Endothelial cell of umbilical vein (primary cell): ENCODE data around the gene PRPS1. TPM values are rescaled to one million over a fixed set of nuclear protein-coding genes. Genes with fewer than 3 reads are reported as not detected.
A peak's percentile ranks its signal among the peaks of the same experiment; 100 is the strongest.

Source experiments
- BruUV-seq: library from RNA; stranded (reverse); fragments of 400-500 nt; replicated peaks from 2 replicates; lab custom pipeline; 2021; lab: Mats Ljungman, UMichigan
- CTCF ChIA-PET: fragments of 300-600, 350-600 bp; sonication (Branson Sonifier 250); formaldehyde crosslinking; loops from one replicate; lab custom pipeline; 2021; ENCODE audit warnings: antibody characterized with exemption, inconsistent platforms; lab: Charles Lee
- POLR2A ChIA-PET: fragments of 300-600, 350-600 bp; sonication (Branson Sonifier 250); formaldehyde crosslinking; loops from one replicate; lab custom pipeline; 2021; ENCODE audit warnings: antibody characterized with exemption, inconsistent platforms; lab: Charles Lee
- DNase-seq: peaks from one replicate; pipeline ENCODE4 v3.0.0-alpha.2; 2011; ENCODE audit warnings: low read depth, low spot score
- FAIRE-seq: peaks from 2 replicates; lab custom pipeline; 2011; peaks lifted over from hg19 to GRCh38; lab: Jason Lieb, UNC
- H2AFZ ChIP-seq: 2 replicates; pipeline ENCODE4 v1.6.0; 2012; ENCODE audit warnings: low read depth, low read length, control low read depth, inconsistent platforms
- H3K27ac ChIP-seq: 2 replicates; pipeline ENCODE4 v1.5.1; 2011; ENCODE audit warnings: low read depth, mild to moderate bottlenecking, control low read depth, low read length, moderate library complexity; ENCODE audit not compliant: insufficient read depth
- H3K27me3 ChIP-seq, 2 experiments: 2 replicates each; pipeline versions ENCODE4 v1.6.0 to v1.6.1; 2011; ENCODE audit warnings: low read length in 2 of 2, mixed read lengths in 1 of 2; ENCODE audit not compliant: control insufficient read depth in 2 of 2, insufficient read depth in 2 of 2
- H3K36me3 ChIP-seq, 2 experiments: 2 replicates in 1 of 2; 3 replicates in 1 of 2; pipeline ENCODE4 v1.5.1; 2011; ENCODE audit warnings: low read length in 2 of 2, mild to moderate bottlenecking in 1 of 2, moderate library complexity in 1 of 2; ENCODE audit not compliant: control insufficient read depth in 2 of 2, insufficient read depth in 2 of 2; ENCODE audit errors: extremely low read depth in 1 of 2
- H3K4me1 ChIP-seq: 3 replicates; pipeline ENCODE4 v1.5.1; 2011; ENCODE audit warnings: mild to moderate bottlenecking, low read length; ENCODE audit not compliant: control insufficient read depth, insufficient read depth; ENCODE audit errors: extremely low read depth
- H3K4me2 ChIP-seq: 2 replicates; pipeline ENCODE4 v1.6.1; 2011; ENCODE audit warnings: low read length, control low read depth, mixed read lengths; ENCODE audit not compliant: insufficient read depth
- H3K4me3 ChIP-seq, 3 experiments: fragments of 200-600 bp in 1 of 3; sonication (generic), shearing (Covaris generic) in 1 of 3; replicated peaks in 1 of 3; 2 replicates each; pipeline ENCODE4 v1.5.1; 2011 to 2016; ENCODE audit warnings: control low read depth in 3 of 3, low read length in 3 of 3, mild to moderate bottlenecking in 2 of 3, inconsistent platforms in 1 of 3, low read depth in 1 of 3, moderate library complexity in 1 of 3; ENCODE audit not compliant: insufficient read depth in 1 of 3
- H3K79me2 ChIP-seq: 2 replicates; pipeline ENCODE4 v1.6.0; 2012; ENCODE audit warnings: low read length, inconsistent platforms; ENCODE audit not compliant: control insufficient read depth, insufficient read depth
- H3K9ac ChIP-seq: replicated peaks from 2 replicates; pipeline ENCODE3; 2011; ENCODE audit warnings: low read length, control low read depth; ENCODE audit not compliant: insufficient read depth; ENCODE audit errors: extremely low read depth
- H3K9me1 ChIP-seq: replicated peaks from 3 replicates; pipeline ENCODE4 v1.6.0; 2011; ENCODE audit warnings: mild to moderate bottlenecking, low read length; ENCODE audit not compliant: control insufficient read depth, insufficient read depth; ENCODE audit errors: extremely low read depth
- H3K9me3 ChIP-seq: replicated peaks from 2 replicates; pipeline ENCODE4 v1.5.1; 2012; ENCODE audit warnings: low read length, inconsistent platforms; ENCODE audit not compliant: control insufficient read depth, insufficient read depth
- H4K20me1 ChIP-seq: replicated peaks from 2 replicates; pipeline ENCODE3; 2011; ENCODE audit warnings: mild to moderate bottlenecking, low read length; ENCODE audit not compliant: control insufficient read depth, insufficient read depth; ENCODE audit errors: extremely low read depth
- CTCF ChIP-seq, 2 donors: IDR thresholded peaks; 1 replicate in 1 of 2; 2 replicates in 1 of 2; pipeline ENCODE4 v1.5.1; 2011; ENCODE audit warnings: low read length in 2 of 2, mild to moderate bottlenecking in 2 of 2, moderate library complexity in 2 of 2, control low read depth in 1 of 2, inconsistent platforms in 1 of 2, low read depth in 1 of 2; ENCODE audit not compliant: insufficient read depth in 1 of 2; ENCODE audit errors: extremely low read depth in 1 of 2
- EZH2 ChIP-seq: IDR thresholded peaks from 2 replicates; pipeline ENCODE4 v1.6.1; 2012; ENCODE audit warnings: borderline replicate concordance, low read depth, mild to moderate bottlenecking, moderate library complexity, low read length, inconsistent platforms; ENCODE audit not compliant: severe bottlenecking
- FOS ChIP-seq: IDR thresholded peaks from 2 replicates; pipeline ENCODE4 v1.6.1; 2011; ENCODE audit warnings: mild to moderate bottlenecking, low read length, moderate library complexity, borderline replicate concordance; ENCODE audit not compliant: insufficient read depth
- JUN ChIP-seq: IDR thresholded peaks from 2 replicates; pipeline ENCODE4 v1.6.1; 2011; ENCODE audit warnings: borderline replicate concordance, low read depth; ENCODE audit not compliant: insufficient read length, insufficient read depth
- MAX ChIP-seq: IDR thresholded peaks from 2 replicates; pipeline ENCODE4 v1.6.1; 2011; ENCODE audit not compliant: insufficient read depth, insufficient read length
- dilution Hi-C: fragments of 300-500 bp; cut with MboI; formaldehyde crosslinking; loops from one replicate; pipeline ENCODE4 v1.15.0; 2019; ENCODE audit warnings: low sequenced_read_pairs; ENCODE audit not compliant: extremely low pct_ligation_motif_present
- intact Hi-C: fragments of 100-400 bp; cut with micrococcal nuclease; formaldehyde crosslinking; loops from one replicate; pipeline ENCODE4 v1.10.0; 2022
- polyA plus RNA-seq, 4 experiments: library from polyadenylated mRNA; depleted of rRNA in 3 of 4; stranded (reverse) in 3 of 4; unstranded in 1 of 4; fragments of >200 nt; gene quantifications; 2 replicates each; pipeline versions ENCODE4 v1.2.1 to v1.2.3, GENCODE V29; 2011 to 2012; ENCODE audit warnings: missing spikeins in 1 of 4
- total RNA-seq: library from RNA; stranded (reverse); gene quantifications from 2 replicates; pipeline ENCODE4 v1.2.3, GENCODE V29; 2021

The PRPS1 gene
- total and polyA plus RNA-seq, 2 donors (not counting 3 experiments of a cell fraction or from before 2014, with no cell fraction given), result 30.9 to 36.8 TPM

GRCh38 chrX:107630031-107630689 is 1.9 kb downstream of the PRPS1 start:
- no peak overlapping the region for H2AFZ ChIP-seq
- H3K4me3 ChIP-seq, result peak overlapping the region in 1 of 3 experiments; percentile 75
- H3K4me1 ChIP-seq, result peaks cover 7% of the 10 kb centered on the region
- H3K79me2 ChIP-seq, result peaks cover 37% of the 10 kb centered on the region
- no peaks in the 10 kb centered on the region for H4K20me1 ChIP-seq
- no peaks in the 10 kb centered on the region for H3K9me3 ChIP-seq
- no TSS peak for BruUV-seq
- no peak overlapping the region for H3K27ac ChIP-seq
- H3K9me1 ChIP-seq, result no peaks in the 10 kb centered on the region
- peak overlapping the region; percentile 60 for H3K4me2 ChIP-seq
- no peak for DNase-seq
- CTCF ChIA-PET, result interaction anchor here (1.4 to 3.3 kb wide), 2 partner anchors 24 to 89 kb away, joined by 3 to 18 read pairs; no protein-coding TSS in a partner anchor
- no peak for TF ChIP-seq FOS
- TF ChIP-seq CTCF (IDR thresholded peaks at IDR 0.05; ENCODE audit: extremely low read depth in 1 of 2, insufficient read depth in 1 of 2, low read depth in 1 of 2, low read length in 2 of 2), result no peak
- TF ChIP-seq EZH2, result no peak
- no peak for TF ChIP-seq MAX
- TF ChIP-seq JUN, result no peak
- dilution Hi-C loops (no loop called here), intact Hi-C loops (no loop called here)
- H3K9ac ChIP-seq, result no peak overlapping the region
- no peaks in the 10 kb centered on the region for H3K27me3 ChIP-seq
- no peaks in the 10 kb centered on the region for H3K36me3 ChIP-seq
- POLR2A ChIA-PET, result no interaction called here
- FAIRE-seq, result peak; percentile 47
